HG03135 (cell line): Measurements from ENCODE around the gene RAB3C.
"Not testable (repeated sequence)": the region's sequence is repeated elsewhere in the genome, so short reads cannot be mapped to it uniquely, and the experiment has no call there.

Experiments used
- ATAC-seq: cut with Tn5 transposase; IDR thresholded peaks from one replicate; pipeline ENCODE4 v1.9.1; 2021; ENCODE audit warnings: mild to moderate bottlenecking, moderate library complexity; ENCODE audit not compliant: unreplicated experiment

RAB3C gene

GRCh38 chr5:58582803-58583491 is at the start of gene RAB3C:
TSS of gene RAB3C (plus strand) at chr5:58583075. CDS start at chr5:58583209, 134 bp downstream.
- peak; percentile 100 for ATAC-seq

- ATAC-seq: not testable (repeated sequence)
These were observed 40.9 kb upstream of the RAB3C start for GRCh38 chr5:58541935-58542334.

- no peak for ATAC-seq
These were observed 40.2 kb upstream of the RAB3C start for GRCh38 chr5:58542709-58543108.

GRCh38 chr5:58543723-58544122 is 39.2 kb upstream of the RAB3C start:
- no peak for ATAC-seq

- ATAC-seq: no peak
These were observed 38.7 kb upstream of the RAB3C start for GRCh38 chr5:58544195-58544594.

- ATAC-seq: no peak
These were observed 37.9 kb upstream of the RAB3C start for GRCh38 chr5:58544926-58545325.

- ATAC-seq: peak; percentile 91
These were observed 37.0 kb upstream of the RAB3C start for GRCh38 chr5:58545912-58546311.

GRCh38 chr5:58548068-58548467 is 34.8 kb upstream of the RAB3C start:
- ATAC-seq: no peak

GRCh38 chr5:58551492-58551891 is 31.4 kb upstream of the RAB3C start:
- no peak for ATAC-seq

GRCh38 chr5:58557665-58558338 is 25.1 kb upstream of the RAB3C start:
- not testable (repeated sequence) for ATAC-seq

GRCh38 chr5:58563016-58563700 is 19.7 kb upstream of the RAB3C start:
- ATAC-seq: not testable (repeated sequence)

GRCh38 chr5:58564043-58564832 is 18.6 kb upstream of the RAB3C start:
- not testable (repeated sequence) for ATAC-seq

GRCh38 chr5:58565033-58565432 is 17.8 kb upstream of the RAB3C start:
- ATAC-seq: no peak

GRCh38 chr5:58571501-58571900 is 11.4 kb upstream of the RAB3C start:
- ATAC-seq: no peak

GRCh38 chr5:58572973-58573372 is 9.9 kb upstream of the RAB3C start:
- not testable (repeated sequence) for ATAC-seq

- ATAC-seq: no peak
These were observed 3.1 kb upstream of the RAB3C start for GRCh38 chr5:58579781-58580180.

- peak; percentile 28 for ATAC-seq
These were observed 664 bp upstream of the RAB3C start for GRCh38 chr5:58582019-58582802.

GRCh38 chr5:58595952-58596351 is 13.1 kb downstream of the RAB3C start:
- no peak for ATAC-seq

GRCh38 chr5:58598440-58598839 is 15.6 kb downstream of the RAB3C start:
- no peak for ATAC-seq

- ATAC-seq: no peak
These were observed 16.3 kb downstream of the RAB3C start for GRCh38 chr5:58599217-58599616.
